Adrenal gland (tissue), 5 donors: ENCODE data around the gene CPNE4.

Source experiments
- CTCF ChIP-seq, 6 experiments: fragments of 450-650 bp in 4 of 6; fragments of 200-600 bp in 2 of 6; sonication (generic) in 1 of 6; IDR thresholded peaks; 1 replicate in 5 of 6; 2 replicates in 1 of 6; pipeline versions ENCODE4 v1.5.1 to v1.8.0; 2016 to 2021; ENCODE audit warnings: antibody characterized with exemption in 6 of 6, mild to moderate bottlenecking in 2 of 6, moderate library complexity in 1 of 6
- POLR2A ChIP-seq, 2 donors: fragments of 450-650 bp; IDR thresholded peaks; one replicate each; pipeline ENCODE4 v1.6.1; 2017; ENCODE audit warnings: antibody characterized with exemption in 2 of 2, mild to moderate bottlenecking in 2 of 2, moderate library complexity in 1 of 2
- donor health status: DM: no; HTN: no; CAD: no.

GRCh38 chr3:131846296-131846924, 188.4 kb downstream of the CPNE4 start:
- TF ChIP-seq CTCF (IDR thresholded peaks at IDR 0.05) (no peak), POLR2A (IDR thresholded peaks at IDR 0.05) (no peak)
